Transverse colon (tissue), 4 donors: Measurements from ENCODE around the gene NOP16. TPM values are rescaled to one million over a fixed set of nuclear protein-coding genes. Genes with fewer than 3 reads are reported as not detected.

Experiments used
- DNase-seq: peaks from one replicate; pipeline ENCODE4 v3.0.0-alpha.2; 2019
- H3K27ac ChIP-seq, 4 donors: fragments of 200-600 bp; sonication (generic); 2 replicates each; pipeline ENCODE4 v1.5.1; 2016 to 2018; ENCODE audit warnings: inconsistent platforms in 4 of 4
- H3K27me3 ChIP-seq: fragments of 200-600 bp; sonication (generic); 2 replicates; pipeline ENCODE4 v1.5.1; 2017; ENCODE audit warnings: inconsistent platforms
- H3K36me3 ChIP-seq, 4 donors: fragments of 200-600 bp; sonication (generic); 2 replicates each; pipeline ENCODE4 v1.5.1; 2017 to 2019; ENCODE audit warnings: inconsistent platforms in 4 of 4
- H3K4me1 ChIP-seq, 4 donors: fragments of 200-600 bp; sonication (generic); 2 replicates each; pipeline ENCODE4 v1.5.1; 2017 to 2020; ENCODE audit warnings: inconsistent platforms in 4 of 4
- H3K4me3 ChIP-seq, 4 donors: fragments of 200-600 bp; sonication (generic); 1 replicate in 1 of 4; 2 replicates in 3 of 4; pipeline versions ENCODE4 v1.5.1 to v1.6.1; 2017 to 2019; ENCODE audit warnings: inconsistent platforms in 4 of 4
- H3K9me3 ChIP-seq, 2 donors: fragments of 200-600 bp; sonication (generic); 2 replicates each; pipeline ENCODE4 v1.5.1; 2017 to 2019; ENCODE audit warnings: inconsistent platforms in 2 of 2
- EP300 ChIP-seq: sonication (generic); formaldehyde crosslinking; IDR thresholded peaks from one replicate; pipeline ENCODE4 v1.6.1; 2017; ENCODE audit warnings: antibody characterized with exemption, low read depth
- POLR2A ChIP-seq: fragments of 450-650 bp; IDR thresholded peaks from one replicate; pipeline ENCODE4 v1.6.1; 2016; ENCODE audit warnings: antibody characterized with exemption, mild to moderate bottlenecking, moderate library complexity
- POLR2AphosphoS5 ChIP-seq, 3 donors: sonication (generic); formaldehyde crosslinking; IDR thresholded peaks; one replicate each; pipeline ENCODE4 v1.6.1; 2016; ENCODE audit warnings: antibody characterized with exemption in 3 of 3
- WGBS, 2 donors: methylation state at CpG; one replicate each; pipeline ENCODE4 v1.1.5; 2018; ENCODE audit warnings: low coverage in 1 of 2; 5-methylcytosine and 5-hydroxymethylcytosine counted together
- in situ Hi-C, 4 donors: fragments of 200-750 bp; cut with MboI; loops; one replicate each; pipeline versions ENCODE4 v1.15.0 to v1.15.1; 2017; ENCODE audit warnings: low sequenced_read_pairs in 3 of 4, low pct_ligation_motif_present in 1 of 4, low pct_unique_long_range_greater_than_20kb in 1 of 4
- intact Hi-C: fragments of 100-400 bp; cut with DNase I; formaldehyde crosslinking; loops from one replicate; pipeline ENCODE4 v1.15.1; 2023; ENCODE audit warnings: low total_unique reads
- total RNA-seq, 4 donors: library from RNA; depleted of rRNA; stranded (reverse); fragments of >200 nt; gene quantifications; one replicate each; pipeline ENCODE4 v1.1.0, GENCODE V29; 2016
- TF ChIP-seq, protein P1 (sequence below), 5 experiments: fragments of 200-600 bp in 3 of 5; fragments of 450-650 bp in 2 of 5; sonication (generic) in 3 of 5; IDR thresholded peaks; 1 replicate in 2 of 5; 2 replicates in 3 of 5; pipeline ENCODE4 v1.5.1; 2016 to 2017; ENCODE audit warnings: antibody characterized with exemption in 5 of 5, inconsistent platforms in 3 of 5, mild to moderate bottlenecking in 2 of 5, moderate library complexity in 1 of 5

The NOP16 gene
- total RNA-seq, 4 donors from 2014 or later: 1.8 to 12.7 (median 8.5) TPM

GRCh38 chr5:176383961-176384360 lies 4.4 kb downstream of the NOP16 start:
- no peak for DNase-seq

GRCh38 chr5:176383248-176383905 lies 5.0 kb downstream of the NOP16 start:
- Histone ChIP-seq H3K4me1 (peaks cover 0 to 16% (median 14%) of the 10 kb centered on the region in 4 donors), H3K27me3 (no peaks in the 10 kb centered on the region), H3K27ac (no peak overlapping the region), H3K9me3 (no peaks in the 10 kb centered on the region), H3K36me3 (peaks cover 0 to 21% (median 8%) of the 10 kb centered on the region in 4 donors), H3K4me3 (no peak overlapping the region)
- 92 to 96% methylated on average over 5 to 15 of the region's 15 CpGs for WGBS, 2 donors
- in situ Hi-C loops: no loop called here
- no peak for DNase-seq
- intact Hi-C loops: no loop called here
- TF ChIP-seq POLR2AphosphoS5 (IDR thresholded peaks at IDR 0.05) (no peak), EP300 (no peak), POLR2A (no peak)
- TF ChIP-seq, protein P1, sequence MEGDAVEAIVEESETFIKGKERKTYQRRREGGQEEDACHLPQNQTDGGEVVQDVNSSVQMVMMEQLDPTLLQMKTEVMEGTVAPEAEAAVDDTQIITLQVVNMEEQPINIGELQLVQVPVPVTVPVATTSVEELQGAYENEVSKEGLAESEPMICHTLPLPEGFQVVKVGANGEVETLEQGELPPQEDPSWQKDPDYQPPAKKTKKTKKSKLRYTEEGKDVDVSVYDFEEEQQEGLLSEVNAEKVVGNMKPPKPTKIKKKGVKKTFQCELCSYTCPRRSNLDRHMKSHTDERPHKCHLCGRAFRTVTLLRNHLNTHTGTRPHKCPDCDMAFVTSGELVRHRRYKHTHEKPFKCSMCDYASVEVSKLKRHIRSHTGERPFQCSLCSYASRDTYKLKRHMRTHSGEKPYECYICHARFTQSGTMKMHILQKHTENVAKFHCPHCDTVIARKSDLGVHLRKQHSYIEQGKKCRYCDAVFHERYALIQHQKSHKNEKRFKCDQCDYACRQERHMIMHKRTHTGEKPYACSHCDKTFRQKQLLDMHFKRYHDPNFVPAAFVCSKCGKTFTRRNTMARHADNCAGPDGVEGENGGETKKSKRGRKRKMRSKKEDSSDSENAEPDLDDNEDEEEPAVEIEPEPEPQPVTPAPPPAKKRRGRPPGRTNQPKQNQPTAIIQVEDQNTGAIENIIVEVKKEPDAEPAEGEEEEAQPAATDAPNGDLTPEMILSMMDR (IDR thresholded peaks at IDR 0.05): no peak

More at GRCh38 chr5:176383961-176384360, 4.4 kb downstream of the NOP16 start:
- Histone ChIP-seq H3K4me1 (peaks cover 0 to 16% (median 14%) of the 10 kb centered on the region in 4 donors), H3K36me3 (peaks cover 0 to 21% (median 8%) of the 10 kb centered on the region in 4 donors), H3K4me3 (no peak overlapping the region), H3K27ac (no peak overlapping the region), H3K9me3 (no peaks in the 10 kb centered on the region), H3K27me3 (no peaks in the 10 kb centered on the region)
- TF ChIP-seq EP300 (no peak), POLR2AphosphoS5 (IDR thresholded peaks at IDR 0.05) (no peak), POLR2A (no peak)
- TF ChIP-seq, protein P1 (IDR thresholded peaks at IDR 0.05): no peak
- 84 to 94% methylated on average over 2 to 9 of the region's 9 CpGs for WGBS, 2 donors
- intact Hi-C loops (no loop called here), in situ Hi-C loops (no loop called here)

- Histone ChIP-seq H3K9me3 (no peaks in the 10 kb centered on the region), H3K4me1 (peaks cover 0 to 15% (median 10%) of the 10 kb centered on the region in 4 donors), H3K4me3 (no peak overlapping the region), H3K27ac (no peak overlapping the region), H3K27me3 (no peaks in the 10 kb centered on the region), H3K36me3 (peaks cover 0 to 21% (median 8%) of the 10 kb centered on the region in 4 donors)
- WGBS, 2 donors: 95% methylated on average over 3 of the region's 3 CpGs; no CpG with 5 or more reads in 1 of the 2 donors
- TF ChIP-seq POLR2AphosphoS5 (IDR thresholded peaks at IDR 0.05) (no peak), POLR2A (no peak), EP300 (no peak)
- TF ChIP-seq, protein P1 (IDR thresholded peaks at IDR 0.05): no peak
- intact Hi-C loops (no loop called here), in situ Hi-C loops (no loop called here)
- no peak for DNase-seq
Observed at GRCh38 chr5:176382721-176383120, 5.7 kb downstream of the NOP16 start.

DNA sequence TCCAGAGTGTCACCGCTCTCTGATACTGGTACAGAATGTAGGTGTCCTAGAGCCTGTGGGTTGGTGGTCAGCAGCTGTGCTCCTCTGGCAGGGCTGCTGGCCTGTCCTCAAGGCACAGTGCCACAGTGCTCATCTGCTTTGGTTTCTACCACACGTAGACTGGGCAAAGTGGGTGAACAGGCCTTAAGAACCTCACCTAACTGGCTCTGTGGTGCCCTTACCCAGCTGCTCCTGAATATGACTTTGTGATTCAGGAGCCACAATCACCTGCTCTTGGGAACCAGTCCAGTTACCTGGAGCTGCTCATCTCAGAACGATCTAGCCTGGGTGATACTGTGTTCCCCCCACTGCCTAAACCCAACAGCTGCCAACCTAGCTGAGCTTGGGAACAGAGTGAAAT lies 6.4 kb downstream of the NOP16 start:
- Histone ChIP-seq H3K4me3 (no peak overlapping the region), H3K27me3 (no peaks in the 10 kb centered on the region), H3K4me1 (peaks cover 0 to 7% (median 3%) of the 10 kb centered on the region in 4 donors), H3K9me3 (no peaks in the 10 kb centered on the region), H3K36me3 (peaks cover 0 to 21% (median 8%) of the 10 kb centered on the region in 4 donors), H3K27ac (peak overlapping the region in 3 of 4 donors; percentile 13 to 62 (median 40))
- in situ Hi-C loops (no loop called here), intact Hi-C loops (no loop called here)
- TF ChIP-seq POLR2AphosphoS5 (IDR thresholded peaks at IDR 0.05): no peak
- TF ChIP-seq, protein P1 (IDR thresholded peaks at IDR 0.05): no peak
- TF ChIP-seq EP300: no peak
- no peak for TF ChIP-seq POLR2A
- DNase-seq: no peak
- WGBS, 2 donors: 92% methylated on average over 3 of the region's 3 CpGs; no CpG with 5 or more reads in 1 of the 2 donors
